AG04449 (cell line): ENCODE data around the gene TMCC1.

Experiments used
- CTCF ChIA-PET: fragments of 350-600 bp; formaldehyde crosslinking; extraction: SDS; loops from one replicate; lab custom pipeline; 2021; ENCODE audit warnings: antibody characterized with exemption; lab: Yijun Ruan, JAX
- POLR2A ChIA-PET: fragments of 400-600, 350-600 bp; formaldehyde crosslinking; extraction: SDS; loops from one replicate; lab custom pipeline; 2020; ENCODE audit warnings: antibody characterized with exemption, inconsistent platforms; lab: Yijun Ruan, JAX
- DNase-seq: peaks from one replicate; pipeline ENCODE4 v3.0.0-alpha.2; 2010; ENCODE audit warnings: low read depth, low spot score
- H3K4me3 ChIP-seq: 2 replicates; pipeline ENCODE4 v1.5.1; 2011; ENCODE audit warnings: low read depth, mild to moderate bottlenecking, control low read depth, low read length
- CTCF ChIP-seq: IDR thresholded peaks from one replicate; pipeline ENCODE4 v1.5.1; 2011; ENCODE audit warnings: mild to moderate bottlenecking, moderate library complexity, low read length, control low read depth, inconsistent platforms; ENCODE audit not compliant: insufficient read depth; ENCODE audit errors: missing control alignments

TMCC1 gene

GRCh38 chr3:129723558-129724324 lies 169.8 kb downstream of the TMCC1 start:
- CTCF ChIA-PET = interaction anchor here (0.6 kb wide), 1 partner anchor 210 kb away, joined by 3 read pairs; no protein-coding TSS in a partner anchor
- DNase-seq = peak; percentile 79
- no peak for TF ChIP-seq CTCF
- POLR2A ChIA-PET = no interaction called here
- no peak overlapping the region for H3K4me3 ChIP-seq

- TF ChIP-seq CTCF = no peak
- CTCF ChIA-PET = no interaction called here
- no peak overlapping the region for H3K4me3 ChIP-seq
- no peak for DNase-seq
- POLR2A ChIA-PET = no interaction called here
These were observed 171.0 kb downstream of the TMCC1 start for GRCh38 chr3:129722527-129722926.

GRCh38 chr3:129718201-129718600 lies 175.3 kb downstream of the TMCC1 start:
- no peak for TF ChIP-seq CTCF
- ChIA-PET CTCF (no interaction called here), POLR2A (no interaction called here)
- DNase-seq = no peak
- no peak overlapping the region for H3K4me3 ChIP-seq

- DNase-seq = no peak
- TF ChIP-seq CTCF = no peak
- ChIA-PET CTCF (no interaction called here), POLR2A (no interaction called here)
- no peak overlapping the region for H3K4me3 ChIP-seq
These were observed 177.7 kb downstream of the TMCC1 start for GRCh38 chr3:129715854-129716253.

GRCh38 chr3:129708328-129708861 lies 185.1 kb downstream of the TMCC1 start:
- DNase-seq = no peak
- POLR2A ChIA-PET = no interaction called here
- CTCF ChIA-PET = no interaction called here
- no peak for TF ChIP-seq CTCF
- H3K4me3 ChIP-seq = no peak overlapping the region

GRCh38 chr3:129705274-129705673 lies 188.2 kb downstream of the TMCC1 start:
- CTCF ChIA-PET = no interaction called here
- H3K4me3 ChIP-seq = no peak overlapping the region
- DNase-seq = no peak
- TF ChIP-seq CTCF = no peak
- POLR2A ChIA-PET = no interaction called here
